SK-N-MC (cell line): ENCODE data around the gene ISM2.

Source experiments
- DNase-seq: peaks from one replicate; pipeline ENCODE4 v3.0.0-alpha.2; 2011; ENCODE audit warnings: low read depth, low spot score
- H3K27ac ChIP-seq: fragments of 200-600 bp; sonication (generic); 2 replicates; pipeline ENCODE4 v1.5.1; 2016; ENCODE audit warnings: mixed run types
- H3K36me3 ChIP-seq: fragments of 200-600 bp; sonication (generic); 2 replicates; pipeline ENCODE4 v1.6.1; 2017; ENCODE audit warnings: antibody characterized with exemption, low read length, mixed read lengths; ENCODE audit not compliant: insufficient read depth
- H3K4me3 ChIP-seq: fragments of 200-600 bp; sonication (generic); 2 replicates; pipeline ENCODE4 v1.5.1; 2016
- H3K9ac ChIP-seq: fragments of 200-600 bp; sonication (generic); 2 replicates; pipeline ENCODE4 v1.8.0; 2017; ENCODE audit warnings: mixed run types, mixed read lengths; ENCODE audit not compliant: insufficient read length
- H3K9me3 ChIP-seq: fragments of 200-600 bp; sonication (generic); 2 replicates; pipeline ENCODE4 v1.6.1; 2017; ENCODE audit warnings: low read depth, mild to moderate bottlenecking, antibody characterized with exemption, low read length, moderate library complexity, mixed read lengths
- EZH2 ChIP-seq: fragments of 200-600 bp; sonication (generic); IDR thresholded peaks from one replicate; pipeline ENCODE4 v1.6.1; 2017; ENCODE audit warnings: antibody characterized with exemption
- FOXP2 ChIP-seq: optimal IDR thresholded peaks from 2 replicates; pipeline ENCODE3; 2011; ENCODE audit warnings: mild to moderate bottlenecking, moderate library complexity; ENCODE audit not compliant: insufficient read depth; ENCODE audit errors: extremely low read length, control extremely low read depth
- POLR2AphosphoS5 ChIP-seq: IDR thresholded peaks from 2 replicates; pipeline ENCODE4 v1.6.1; 2012; ENCODE audit warnings: mild to moderate bottlenecking, low read depth, low read length, borderline replicate concordance

ISM2 gene

GRCh38 chr14:77491056-77491455 lies 7.6 kb downstream of the ISM2 start:
- H3K9me3 ChIP-seq, result no peaks in the 10 kb centered on the region
- no peak overlapping the region for H3K4me3 ChIP-seq
- no peak for DNase-seq
- H3K36me3 ChIP-seq, result no peaks in the 10 kb centered on the region
- H3K9ac ChIP-seq, result no peak overlapping the region
- no peak for TF ChIP-seq EZH2
- no peak for TF ChIP-seq POLR2AphosphoS5
- no peak for TF ChIP-seq FOXP2
- no peak overlapping the region for H3K27ac ChIP-seq

DNA sequence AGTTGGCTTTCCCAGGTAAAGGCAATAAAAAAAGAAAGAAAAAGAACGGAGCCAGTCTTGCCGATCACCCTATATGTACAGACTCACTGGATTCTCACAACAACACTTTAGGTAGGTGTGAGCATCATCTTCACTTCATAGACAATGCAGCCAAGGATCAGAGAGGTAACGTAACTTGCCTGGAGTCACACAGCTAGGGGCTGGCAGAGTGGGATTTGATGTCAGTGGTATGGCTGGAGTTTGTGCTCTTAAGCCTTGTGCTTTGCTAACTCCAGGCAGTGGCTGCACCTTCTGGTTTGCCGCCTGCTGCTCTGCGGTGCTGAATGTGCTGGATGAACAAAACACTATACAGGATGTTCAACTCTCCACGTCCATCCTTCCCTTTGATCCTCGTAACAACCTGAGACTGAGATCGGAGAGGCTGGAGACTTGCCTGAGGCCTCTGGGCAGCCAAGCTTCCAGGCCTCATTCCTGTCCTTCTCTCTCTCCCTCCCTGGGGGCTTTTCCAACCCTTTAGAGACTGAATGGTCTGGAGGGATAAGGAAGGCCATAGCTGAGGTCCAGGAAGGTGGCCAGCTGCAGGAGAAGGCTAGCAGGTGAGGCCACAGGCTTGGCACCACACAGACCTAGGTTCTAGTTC lies 8.1 kb downstream of the ISM2 start:
- no peak overlapping the region for H3K4me3 ChIP-seq
- TF ChIP-seq POLR2AphosphoS5, result no peak
- no peak for TF ChIP-seq EZH2
- TF ChIP-seq FOXP2, result no peak
- DNase-seq, result no peak
- no peaks in the 10 kb centered on the region for H3K36me3 ChIP-seq
- H3K9ac ChIP-seq, result no peak overlapping the region
- H3K27ac ChIP-seq, result no peak overlapping the region
- no peaks in the 10 kb centered on the region for H3K9me3 ChIP-seq

GRCh38 chr14:77489041-77489440 lies 9.6 kb downstream of the ISM2 start:
- no peak for DNase-seq
- Histone ChIP-seq H3K9me3 (no peaks in the 10 kb centered on the region), H3K9ac (no peak overlapping the region), H3K4me3 (no peak overlapping the region), H3K36me3 (no peaks in the 10 kb centered on the region), H3K27ac (no peak overlapping the region)
- TF ChIP-seq EZH2 (no peak), POLR2AphosphoS5 (no peak), FOXP2 (no peak)

GRCh38 chr14:77488558-77488957 lies 10.1 kb downstream of the ISM2 start:
- TF ChIP-seq POLR2AphosphoS5, result no peak
- no peak for TF ChIP-seq FOXP2
- TF ChIP-seq EZH2, result no peak
- Histone ChIP-seq H3K27ac (no peak overlapping the region), H3K9me3 (no peaks in the 10 kb centered on the region), H3K9ac (no peak overlapping the region), H3K4me3 (no peak overlapping the region), H3K36me3 (no peaks in the 10 kb centered on the region)
- no peak for DNase-seq

DNA sequence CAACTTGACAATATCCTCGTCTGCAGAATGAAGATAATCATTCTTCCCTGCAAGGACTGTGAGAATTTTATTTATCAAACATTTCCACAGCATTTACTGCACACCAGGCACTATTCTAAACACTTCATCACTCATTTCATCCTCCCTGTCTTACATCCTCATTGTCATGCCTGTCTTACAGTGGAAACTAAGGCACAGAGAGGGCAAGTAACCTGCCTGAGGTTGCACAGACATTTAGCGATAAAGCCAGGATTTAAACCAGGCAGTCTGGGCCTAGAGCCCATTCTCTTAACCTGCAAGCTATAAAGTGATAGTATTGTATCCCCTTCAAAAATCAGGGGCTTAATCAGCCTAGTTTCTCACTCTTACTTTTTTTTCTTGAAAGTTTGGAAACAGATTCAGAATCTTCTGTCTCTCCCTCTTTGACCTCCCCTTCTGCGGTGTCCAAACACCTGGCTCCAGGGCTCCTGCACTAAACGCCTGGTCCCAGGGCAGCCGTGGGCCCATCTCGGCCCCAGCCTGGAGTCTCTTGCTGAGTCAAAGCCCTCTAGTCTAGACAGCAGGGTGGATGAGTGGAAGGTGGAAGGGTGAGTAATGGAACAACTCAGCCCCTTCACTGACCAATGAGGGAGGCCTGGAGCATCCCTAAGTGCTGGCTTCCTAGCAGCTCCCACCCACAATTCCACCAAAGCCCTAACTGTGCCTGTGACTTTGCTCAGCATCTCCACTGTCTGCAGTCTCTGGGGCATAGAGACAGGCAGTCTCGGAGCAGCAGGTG lies 12.5 kb downstream of the ISM2 start:
- Histone ChIP-seq H3K9me3 (no peaks in the 10 kb centered on the region), H3K27ac (no peak overlapping the region), H3K36me3 (no peaks in the 10 kb centered on the region), H3K9ac (no peak overlapping the region), H3K4me3 (no peak overlapping the region)
- no peak for DNase-seq
- TF ChIP-seq EZH2 (no peak), FOXP2 (no peak), POLR2AphosphoS5 (no peak)

DNA sequence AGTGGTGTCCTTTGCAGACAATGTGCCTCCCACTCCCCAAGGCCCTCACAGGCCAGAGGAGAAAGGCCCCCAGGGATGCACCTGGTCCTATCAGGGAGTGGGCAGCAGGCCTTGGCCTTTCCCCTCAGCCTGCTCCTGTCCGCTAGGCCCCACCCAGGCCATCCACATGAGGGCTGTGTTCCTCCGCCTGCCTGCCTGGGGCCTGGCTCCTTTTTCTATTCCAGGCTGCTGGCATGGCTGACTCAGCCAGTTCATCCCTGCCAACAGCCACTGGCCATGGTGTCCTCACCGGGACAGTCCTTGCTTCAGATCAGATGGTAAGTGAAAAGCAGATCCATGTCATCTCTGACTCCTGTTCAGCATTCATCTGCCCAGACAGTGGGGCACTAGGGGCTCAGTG lies 13.4 kb downstream of the ISM2 start:
- Histone ChIP-seq H3K36me3 (no peaks in the 10 kb centered on the region), H3K9ac (no peak overlapping the region), H3K9me3 (no peaks in the 10 kb centered on the region), H3K27ac (no peak overlapping the region), H3K4me3 (no peak overlapping the region)
- DNase-seq, result no peak
- TF ChIP-seq EZH2 (no peak), FOXP2 (no peak), POLR2AphosphoS5 (no peak)

DNA sequence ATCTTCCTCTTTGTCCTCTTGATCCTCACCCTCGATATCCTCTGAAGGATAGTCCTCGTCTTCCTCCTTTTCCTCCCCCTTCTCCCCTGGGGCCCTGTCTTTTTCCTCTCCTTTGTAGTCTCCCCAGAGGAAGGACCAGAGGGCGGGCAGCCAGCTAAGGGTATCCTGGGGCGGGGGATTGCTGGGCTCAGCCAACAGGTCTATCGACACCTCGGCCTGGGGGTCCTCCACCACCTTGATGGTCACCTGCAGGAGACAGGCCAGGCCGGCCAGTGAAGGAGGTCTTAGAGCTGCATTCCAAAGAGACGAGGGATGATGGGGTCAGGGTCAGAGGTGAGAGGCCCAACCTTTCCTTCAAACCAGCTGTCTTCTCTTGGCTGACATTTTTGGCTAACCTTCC lies 16.2 kb downstream of the ISM2 start:
- TF ChIP-seq EZH2, result no peak
- no peak for TF ChIP-seq POLR2AphosphoS5
- no peak for TF ChIP-seq FOXP2
- Histone ChIP-seq H3K9me3 (no peaks in the 10 kb centered on the region), H3K9ac (no peak overlapping the region), H3K27ac (no peak overlapping the region), H3K4me3 (no peak overlapping the region), H3K36me3 (no peaks in the 10 kb centered on the region)
- no peak for DNase-seq

GRCh38 chr14:77478796-77479195 lies 19.8 kb downstream of the ISM2 start:
- H3K27ac ChIP-seq, result no peak overlapping the region
- no peak overlapping the region for H3K9ac ChIP-seq
- no peaks in the 10 kb centered on the region for H3K9me3 ChIP-seq
- no peak overlapping the region for H3K4me3 ChIP-seq
- no peak for TF ChIP-seq EZH2
- no peak for TF ChIP-seq POLR2AphosphoS5
- TF ChIP-seq FOXP2, result no peak
- DNase-seq, result no peak
- no peaks in the 10 kb centered on the region for H3K36me3 ChIP-seq

- no peaks in the 10 kb centered on the region for H3K9me3 ChIP-seq
Observed at GRCh38 chr14:77478029-77478428, 20.6 kb downstream of the ISM2 start.

More at GRCh38 chr14:77478029-77478428, 20.6 kb downstream of the ISM2 start:
- Histone ChIP-seq H3K9ac (no peak overlapping the region), H3K27ac (no peak overlapping the region), H3K4me3 (no peak overlapping the region), H3K36me3 (no peaks in the 10 kb centered on the region)
- TF ChIP-seq POLR2AphosphoS5 (no peak), FOXP2 (no peak), EZH2 (no peak)
- no peak for DNase-seq
